ENCODE results near the gene DNHD1. TPM values are rescaled to one million over a fixed set of nuclear protein-coding genes. Genes with fewer than 3 reads are reported as not detected.
A peak's percentile ranks its signal among the peaks of the same experiment; 100 is the strongest.

DNHD1 gene
- total RNA-seq, 1 experiment from 2014 or later, result 11.5 TPM

DNA sequence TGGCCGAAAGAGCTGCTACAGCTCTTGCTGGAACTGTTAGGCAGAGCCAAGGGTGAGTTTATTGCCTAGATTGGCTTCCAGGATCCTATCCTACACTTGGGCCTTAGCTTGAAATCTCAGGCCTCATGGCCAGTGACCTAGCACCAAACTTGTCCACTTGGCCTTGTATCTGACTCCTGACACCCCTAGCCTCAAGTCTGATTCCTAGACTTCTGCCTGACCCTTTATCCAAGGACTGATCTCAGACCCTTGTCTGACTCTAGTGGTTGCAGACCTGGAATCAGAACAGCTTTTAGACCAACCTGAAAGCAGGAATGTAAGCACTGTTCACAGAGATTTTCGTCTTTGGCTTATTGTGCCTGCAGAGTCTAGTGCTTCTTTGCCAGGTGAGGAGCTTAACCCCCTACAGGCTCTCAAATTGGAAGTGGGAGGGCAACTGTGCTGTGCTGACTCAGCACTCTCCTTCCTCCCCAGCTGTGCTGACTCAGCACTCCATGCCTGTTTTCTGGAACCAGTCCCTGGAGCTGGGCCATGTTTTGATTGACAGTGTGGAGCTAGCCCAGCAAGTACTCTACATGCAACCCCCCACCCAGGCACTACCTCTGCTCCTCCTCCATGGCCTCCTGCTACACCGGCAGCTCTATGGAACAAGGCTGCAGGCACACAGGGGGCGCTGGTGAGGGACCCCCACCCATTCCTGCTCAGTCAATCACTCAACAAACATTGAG, 71.3 kb downstream of the DNHD1 start:
- H3K27ac Mint-ChIP-seq, result no peak overlapping the region
- no peaks in the 10 kb centered on the region for H3K36me3 Mint-ChIP-seq
- ATAC-seq (peak; percentile 74), DNase-seq (ENCODE audit: low spot score) (peak; percentile 61)
- CTCF ChIA-PET, result interaction anchor here (0.6 to 2.5 kb wide), 19 partner anchors 8 to 316 kb away, joined by 3 to 9 read pairs (median 4); partner anchors contain the start of genes ILK, MRPL17 and TPP1
- H3K27me3 Mint-ChIP-seq (ENCODE audit: low read depth), result no peaks in the 10 kb centered on the region; the same call in 1 of the 2 replicates
- TF ChIP-seq JUN (CRISPR knock-in tag; IDR thresholded peaks at IDR 0.05) (no peak), ZNF263 (CRISPR knock-in tag; IDR thresholded peaks at IDR 0.05; ENCODE audit: low read depth) (peak; percentile 32; the same call in 1 of the 2 replicates), NFE2L1 (CRISPR knock-in tag; IDR thresholded peaks at IDR 0.05) (0 out of 2 replicates have a peak, but pooled peaks have one; percentile 58)
- TF ChIP-seq, protein P1, sequence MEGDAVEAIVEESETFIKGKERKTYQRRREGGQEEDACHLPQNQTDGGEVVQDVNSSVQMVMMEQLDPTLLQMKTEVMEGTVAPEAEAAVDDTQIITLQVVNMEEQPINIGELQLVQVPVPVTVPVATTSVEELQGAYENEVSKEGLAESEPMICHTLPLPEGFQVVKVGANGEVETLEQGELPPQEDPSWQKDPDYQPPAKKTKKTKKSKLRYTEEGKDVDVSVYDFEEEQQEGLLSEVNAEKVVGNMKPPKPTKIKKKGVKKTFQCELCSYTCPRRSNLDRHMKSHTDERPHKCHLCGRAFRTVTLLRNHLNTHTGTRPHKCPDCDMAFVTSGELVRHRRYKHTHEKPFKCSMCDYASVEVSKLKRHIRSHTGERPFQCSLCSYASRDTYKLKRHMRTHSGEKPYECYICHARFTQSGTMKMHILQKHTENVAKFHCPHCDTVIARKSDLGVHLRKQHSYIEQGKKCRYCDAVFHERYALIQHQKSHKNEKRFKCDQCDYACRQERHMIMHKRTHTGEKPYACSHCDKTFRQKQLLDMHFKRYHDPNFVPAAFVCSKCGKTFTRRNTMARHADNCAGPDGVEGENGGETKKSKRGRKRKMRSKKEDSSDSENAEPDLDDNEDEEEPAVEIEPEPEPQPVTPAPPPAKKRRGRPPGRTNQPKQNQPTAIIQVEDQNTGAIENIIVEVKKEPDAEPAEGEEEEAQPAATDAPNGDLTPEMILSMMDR (IDR thresholded peaks at IDR 0.05), result peak; percentile 41; the same call in 1 of the 2 replicates
- TF ChIP-seq, protein P2, sequence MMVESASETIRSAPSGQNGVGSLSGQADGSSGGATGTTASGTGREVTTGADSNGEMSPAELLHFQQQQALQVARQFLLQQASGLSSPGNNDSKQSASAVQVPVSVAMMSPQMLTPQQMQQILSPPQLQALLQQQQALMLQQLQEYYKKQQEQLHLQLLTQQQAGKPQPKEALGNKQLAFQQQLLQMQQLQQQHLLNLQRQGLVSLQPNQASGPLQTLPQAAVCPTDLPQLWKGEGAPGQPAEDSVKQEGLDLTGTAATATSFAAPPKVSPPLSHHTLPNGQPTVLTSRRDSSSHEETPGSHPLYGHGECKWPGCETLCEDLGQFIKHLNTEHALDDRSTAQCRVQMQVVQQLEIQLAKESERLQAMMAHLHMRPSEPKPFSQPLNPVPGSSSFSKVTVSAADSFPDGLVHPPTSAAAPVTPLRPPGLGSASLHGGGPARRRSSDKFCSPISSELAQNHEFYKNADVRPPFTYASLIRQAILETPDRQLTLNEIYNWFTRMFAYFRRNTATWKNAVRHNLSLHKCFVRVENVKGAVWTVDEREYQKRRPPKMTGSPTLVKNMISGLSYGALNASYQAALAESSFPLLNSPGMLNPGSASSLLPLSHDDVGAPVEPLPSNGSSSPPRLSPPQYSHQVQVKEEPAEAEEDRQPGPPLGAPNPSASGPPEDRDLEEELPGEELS (CRISPR knock-in tag; IDR thresholded peaks at IDR 0.05), result no peak
- no peak overlapping the region for H3K4me3 Mint-ChIP-seq
- H3K4me1 Mint-ChIP-seq, result peaks cover 18% of the 10 kb centered on the region
- no peaks in the 10 kb centered on the region for H3K9me3 Mint-ChIP-seq
- POLR2A ChIA-PET, result no interaction called here

DNA sequence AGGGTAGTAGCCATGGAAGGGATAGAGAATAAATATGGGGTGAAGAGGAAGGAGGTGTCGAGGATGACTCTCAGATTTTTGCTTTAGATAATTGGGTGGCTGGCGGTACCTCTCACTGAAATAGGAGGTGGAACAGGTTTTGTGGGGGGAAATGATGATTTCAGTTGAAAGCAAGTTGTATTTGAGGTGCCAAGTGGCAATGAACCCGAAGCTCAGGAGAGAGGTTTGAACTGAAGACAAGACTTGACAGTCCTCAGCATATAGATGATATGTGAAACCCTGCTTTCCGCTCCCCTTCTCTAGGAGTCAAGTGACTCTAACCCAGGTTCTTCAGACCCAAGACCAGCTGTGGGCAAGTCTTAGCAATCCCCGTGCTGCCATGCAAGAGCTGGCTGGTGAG, 72.6 kb downstream of the DNHD1 start:
- Mint-ChIP-seq H3K27me3 (ENCODE audit: low read depth) (no peaks in the 10 kb centered on the region; the same call in 1 of the 2 replicates), H3K4me3 (no peak overlapping the region), H3K27ac (no peak overlapping the region), H3K9me3 (no peaks in the 10 kb centered on the region), H3K4me1 (peaks cover 15% of the 10 kb centered on the region), H3K36me3 (no peaks in the 10 kb centered on the region)
- TF ChIP-seq, protein P3, sequence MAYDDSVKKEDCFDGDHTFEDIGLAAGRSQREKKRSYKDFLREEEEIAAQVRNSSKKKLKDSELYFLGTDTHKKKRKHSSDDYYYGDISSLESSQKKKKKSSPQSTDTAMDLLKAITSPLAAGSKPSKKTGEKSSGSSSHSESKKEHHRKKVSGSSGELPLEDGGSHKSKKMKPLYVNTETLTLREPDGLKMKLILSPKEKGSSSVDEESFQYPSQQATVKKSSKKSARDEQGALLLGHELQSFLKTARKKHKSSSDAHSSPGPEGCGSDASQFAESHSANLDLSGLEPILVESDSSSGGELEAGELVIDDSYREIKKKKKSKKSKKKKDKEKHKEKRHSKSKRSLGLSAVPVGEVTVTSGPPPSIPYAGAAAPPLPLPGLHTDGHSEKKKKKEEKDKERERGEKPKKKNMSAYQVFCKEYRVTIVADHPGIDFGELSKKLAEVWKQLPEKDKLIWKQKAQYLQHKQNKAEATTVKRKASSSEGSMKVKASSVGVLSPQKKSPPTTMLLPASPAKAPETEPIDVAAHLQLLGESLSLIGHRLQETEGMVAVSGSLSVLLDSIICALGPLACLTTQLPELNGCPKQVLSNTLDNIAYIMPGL (CRISPR knock-in tag; IDR thresholded peaks at IDR 0.05), result no peak
- no peak for TF ChIP-seq JAZF1 (CRISPR knock-in tag; IDR thresholded peaks at IDR 0.05)
- TF ChIP-seq, protein P4, sequence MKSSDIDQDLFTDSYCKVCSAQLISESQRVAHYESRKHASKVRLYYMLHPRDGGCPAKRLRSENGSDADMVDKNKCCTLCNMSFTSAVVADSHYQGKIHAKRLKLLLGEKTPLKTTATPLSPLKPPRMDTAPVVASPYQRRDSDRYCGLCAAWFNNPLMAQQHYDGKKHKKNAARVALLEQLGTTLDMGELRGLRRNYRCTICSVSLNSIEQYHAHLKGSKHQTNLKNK (CRISPR knock-in tag; IDR thresholded peaks at IDR 0.05), result no peak
- TF ChIP-seq ELF4 (CRISPR knock-in tag; IDR thresholded peaks at IDR 0.05; ENCODE audit: low read depth), result no peak
- TF ChIP-seq ZNF263 (CRISPR knock-in tag; IDR thresholded peaks at IDR 0.05; ENCODE audit: low read depth), result no peak
- no peak for TF ChIP-seq NR1H2 (CRISPR knock-in tag; IDR thresholded peaks at IDR 0.05)
- TF ChIP-seq, protein P5, sequence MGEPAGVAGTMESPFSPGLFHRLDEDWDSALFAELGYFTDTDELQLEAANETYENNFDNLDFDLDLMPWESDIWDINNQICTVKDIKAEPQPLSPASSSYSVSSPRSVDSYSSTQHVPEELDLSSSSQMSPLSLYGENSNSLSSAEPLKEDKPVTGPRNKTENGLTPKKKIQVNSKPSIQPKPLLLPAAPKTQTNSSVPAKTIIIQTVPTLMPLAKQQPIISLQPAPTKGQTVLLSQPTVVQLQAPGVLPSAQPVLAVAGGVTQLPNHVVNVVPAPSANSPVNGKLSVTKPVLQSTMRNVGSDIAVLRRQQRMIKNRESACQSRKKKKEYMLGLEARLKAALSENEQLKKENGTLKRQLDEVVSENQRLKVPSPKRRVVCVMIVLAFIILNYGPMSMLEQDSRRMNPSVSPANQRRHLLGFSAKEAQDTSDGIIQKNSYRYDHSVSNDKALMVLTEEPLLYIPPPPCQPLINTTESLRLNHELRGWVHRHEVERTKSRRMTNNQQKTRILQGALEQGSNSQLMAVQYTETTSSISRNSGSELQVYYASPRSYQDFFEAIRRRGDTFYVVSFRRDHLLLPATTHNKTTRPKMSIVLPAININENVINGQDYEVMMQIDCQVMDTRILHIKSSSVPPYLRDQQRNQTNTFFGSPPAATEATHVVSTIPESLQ (CRISPR knock-in tag; IDR thresholded peaks at IDR 0.05), result no peak
- no peak for TF ChIP-seq GRHL2 (CRISPR knock-in tag; IDR thresholded peaks at IDR 0.05; ENCODE audit: insufficient replicate concordance, severe bottlenecking)
- no peak for TF ChIP-seq ZNF423 (CRISPR knock-in tag; IDR thresholded peaks at IDR 0.05)
- TF ChIP-seq, protein P6, sequence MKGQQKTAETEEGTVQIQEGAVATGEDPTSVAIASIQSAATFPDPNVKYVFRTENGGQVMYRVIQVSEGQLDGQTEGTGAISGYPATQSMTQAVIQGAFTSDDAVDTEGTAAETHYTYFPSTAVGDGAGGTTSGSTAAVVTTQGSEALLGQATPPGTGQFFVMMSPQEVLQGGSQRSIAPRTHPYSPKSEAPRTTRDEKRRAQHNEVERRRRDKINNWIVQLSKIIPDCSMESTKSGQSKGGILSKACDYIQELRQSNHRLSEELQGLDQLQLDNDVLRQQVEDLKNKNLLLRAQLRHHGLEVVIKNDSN (CRISPR knock-in tag; IDR thresholded peaks at IDR 0.05), result no peak
- TF ChIP-seq, protein P7, sequence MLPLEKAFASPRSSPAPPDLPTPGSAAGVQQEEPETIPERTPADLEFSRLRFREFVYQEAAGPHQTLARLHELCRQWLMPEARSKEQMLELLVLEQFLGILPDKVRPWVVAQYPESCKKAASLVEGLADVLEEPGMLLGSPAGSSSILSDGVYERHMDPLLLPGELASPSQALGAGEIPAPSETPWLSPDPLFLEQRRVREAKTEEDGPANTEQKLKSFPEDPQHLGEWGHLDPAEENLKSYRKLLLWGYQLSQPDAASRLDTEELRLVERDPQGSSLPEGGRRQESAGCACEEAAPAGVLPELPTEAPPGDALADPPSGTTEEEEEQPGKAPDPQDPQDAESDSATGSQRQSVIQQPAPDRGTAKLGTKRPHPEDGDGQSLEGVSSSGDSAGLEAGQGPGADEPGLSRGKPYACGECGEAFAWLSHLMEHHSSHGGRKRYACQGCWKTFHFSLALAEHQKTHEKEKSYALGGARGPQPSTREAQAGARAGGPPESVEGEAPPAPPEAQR (CRISPR knock-in tag; IDR thresholded peaks at IDR 0.05), result no peak
- TF ChIP-seq NR3C1 (CRISPR knock-in tag; conservative IDR thresholded peaks at IDR 0.05; ENCODE audit: low read depth), result no peak
- ATAC-seq (no peak), DNase-seq (ENCODE audit: low spot score) (no peak)
- ChIA-PET POLR2A (no interaction called here), CTCF (interaction anchor here (2.6 kb wide), 1 partner anchor 191 kb away, joined by 22 read pairs; no protein-coding TSS in a partner anchor)
